Neutrophil (primary cell): Measurements from ENCODE around the gene INSYN1.
"Not testable (repeated sequence)": the region's sequence is repeated elsewhere in the genome, so short reads cannot be mapped to it uniquely, and the experiment has no call there.

ENCODE experiments used
- H3K27ac ChIP-seq: fragments of 200-600 bp; sonication (generic); 2 replicates; pipeline ENCODE4 v1.5.1; 2016; ENCODE audit warnings: mild to moderate bottlenecking, moderate library complexity
- H3K27me3 ChIP-seq: fragments of 200-600 bp; sonication (generic); 2 replicates; pipeline ENCODE4 v1.6.0; 2016; ENCODE audit warnings: mild to moderate bottlenecking
- H3K36me3 ChIP-seq: fragments of 200-600 bp; sonication (generic); 2 replicates; pipeline ENCODE4 v1.5.1; 2017
- H3K4me1 ChIP-seq, 2 experiments: fragments of 200-600 bp in 1 of 2; sonication (generic) in 1 of 2; 1 replicate in 1 of 2; 2 replicates in 1 of 2; pipeline versions ENCODE4 v1.5.1 to v1.6.1; 2013 to 2016; ENCODE audit warnings: low read depth in 1 of 2, low read length in 1 of 2, mild to moderate bottlenecking in 1 of 2, moderate library complexity in 1 of 2; ENCODE audit not compliant: control insufficient read depth in 1 of 2, insufficient read depth in 1 of 2
- H3K4me3 ChIP-seq, 2 experiments: fragments of 200-600 bp in 1 of 2; sonication (generic) in 1 of 2; 1 replicate in 1 of 2; 2 replicates in 1 of 2; pipeline ENCODE4 v1.5.1; 2013 to 2016; ENCODE audit warnings: low read depth in 1 of 2, low read length in 1 of 2, mild to moderate bottlenecking in 1 of 2, moderate library complexity in 1 of 2
- H3K9me3 ChIP-seq: fragments of 200-600 bp; sonication (generic); 2 replicates; pipeline ENCODE4 v1.5.1; 2016
- TF ChIP-seq, protein P1 (sequence below): fragments of 200-600 bp; sonication (generic); IDR thresholded peaks from 2 replicates; pipeline ENCODE4 v1.5.1; 2016; ENCODE audit warnings: antibody characterized with exemption

The INSYN1 gene

DNA sequence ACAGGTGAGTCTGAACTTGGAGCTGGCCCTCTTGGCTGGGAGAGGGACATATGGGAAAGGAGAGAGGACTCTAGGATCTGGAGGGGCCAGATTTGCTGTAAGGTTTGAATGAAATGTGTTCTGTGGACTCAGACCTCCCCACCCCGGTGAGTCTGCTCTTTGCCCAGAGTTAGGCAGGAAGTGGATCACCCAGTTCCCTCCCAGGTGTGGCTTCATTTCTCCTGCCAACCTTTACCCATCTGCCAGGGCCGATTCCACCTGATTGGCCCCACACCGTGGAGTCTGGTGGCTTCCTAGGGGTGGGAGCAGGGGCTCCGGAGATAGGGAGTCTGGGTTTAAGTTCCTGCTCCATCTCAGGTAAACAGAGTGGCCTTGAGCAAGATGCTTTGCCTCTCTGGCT is 43.5 kb downstream of the INSYN1 start:
- Histone ChIP-seq H3K36me3 (no peaks in the 10 kb centered on the region), H3K9me3 (no peaks in the 10 kb centered on the region)

GRCh38 chr15:73709241-73709640 is 43.9 kb downstream of the INSYN1 start:
- Histone ChIP-seq H3K36me3 (no peaks in the 10 kb centered on the region), H3K27me3 (peaks cover 4% of the 10 kb centered on the region)
- TF ChIP-seq, protein P1, sequence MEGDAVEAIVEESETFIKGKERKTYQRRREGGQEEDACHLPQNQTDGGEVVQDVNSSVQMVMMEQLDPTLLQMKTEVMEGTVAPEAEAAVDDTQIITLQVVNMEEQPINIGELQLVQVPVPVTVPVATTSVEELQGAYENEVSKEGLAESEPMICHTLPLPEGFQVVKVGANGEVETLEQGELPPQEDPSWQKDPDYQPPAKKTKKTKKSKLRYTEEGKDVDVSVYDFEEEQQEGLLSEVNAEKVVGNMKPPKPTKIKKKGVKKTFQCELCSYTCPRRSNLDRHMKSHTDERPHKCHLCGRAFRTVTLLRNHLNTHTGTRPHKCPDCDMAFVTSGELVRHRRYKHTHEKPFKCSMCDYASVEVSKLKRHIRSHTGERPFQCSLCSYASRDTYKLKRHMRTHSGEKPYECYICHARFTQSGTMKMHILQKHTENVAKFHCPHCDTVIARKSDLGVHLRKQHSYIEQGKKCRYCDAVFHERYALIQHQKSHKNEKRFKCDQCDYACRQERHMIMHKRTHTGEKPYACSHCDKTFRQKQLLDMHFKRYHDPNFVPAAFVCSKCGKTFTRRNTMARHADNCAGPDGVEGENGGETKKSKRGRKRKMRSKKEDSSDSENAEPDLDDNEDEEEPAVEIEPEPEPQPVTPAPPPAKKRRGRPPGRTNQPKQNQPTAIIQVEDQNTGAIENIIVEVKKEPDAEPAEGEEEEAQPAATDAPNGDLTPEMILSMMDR = no peak

More for the DNA sequence above, 43.5 kb downstream of the INSYN1 start:
- Histone ChIP-seq H3K4me1 (peaks cover 6 to 22% of the 10 kb centered on the region in 2 experiments), H3K4me3 (no peak overlapping the region), H3K27me3 (no peaks in the 10 kb centered on the region), H3K27ac (no peak overlapping the region)
- TF ChIP-seq, protein P1 = no peak

GRCh38 chr15:73708691-73709090 is 44.5 kb downstream of the INSYN1 start:
- TF ChIP-seq, protein P1 = no peak
- H3K9me3 ChIP-seq = no peaks in the 10 kb centered on the region
- no peaks in the 10 kb centered on the region for H3K36me3 ChIP-seq
- peaks cover 7% of the 10 kb centered on the region for H3K27me3 ChIP-seq
- H3K4me3 ChIP-seq = no peak overlapping the region
- peaks cover 6 to 22% of the 10 kb centered on the region in 2 experiments for H3K4me1 ChIP-seq
- no peak overlapping the region for H3K27ac ChIP-seq

More at GRCh38 chr15:73709241-73709640, 43.9 kb downstream of the INSYN1 start:
- Histone ChIP-seq H3K4me3 (no peak overlapping the region), H3K9me3 (no peaks in the 10 kb centered on the region), H3K27ac (no peak overlapping the region), H3K4me1 (peaks cover 6 to 22% of the 10 kb centered on the region in 2 experiments)

- Histone ChIP-seq H3K27me3 (peaks cover 7% of the 10 kb centered on the region), H3K36me3 (no peaks in the 10 kb centered on the region)
- TF ChIP-seq, protein P1 = peak; percentile 40
Measured at GRCh38 chr15:73704869-73705645, 48.1 kb downstream of the INSYN1 start.

DNA sequence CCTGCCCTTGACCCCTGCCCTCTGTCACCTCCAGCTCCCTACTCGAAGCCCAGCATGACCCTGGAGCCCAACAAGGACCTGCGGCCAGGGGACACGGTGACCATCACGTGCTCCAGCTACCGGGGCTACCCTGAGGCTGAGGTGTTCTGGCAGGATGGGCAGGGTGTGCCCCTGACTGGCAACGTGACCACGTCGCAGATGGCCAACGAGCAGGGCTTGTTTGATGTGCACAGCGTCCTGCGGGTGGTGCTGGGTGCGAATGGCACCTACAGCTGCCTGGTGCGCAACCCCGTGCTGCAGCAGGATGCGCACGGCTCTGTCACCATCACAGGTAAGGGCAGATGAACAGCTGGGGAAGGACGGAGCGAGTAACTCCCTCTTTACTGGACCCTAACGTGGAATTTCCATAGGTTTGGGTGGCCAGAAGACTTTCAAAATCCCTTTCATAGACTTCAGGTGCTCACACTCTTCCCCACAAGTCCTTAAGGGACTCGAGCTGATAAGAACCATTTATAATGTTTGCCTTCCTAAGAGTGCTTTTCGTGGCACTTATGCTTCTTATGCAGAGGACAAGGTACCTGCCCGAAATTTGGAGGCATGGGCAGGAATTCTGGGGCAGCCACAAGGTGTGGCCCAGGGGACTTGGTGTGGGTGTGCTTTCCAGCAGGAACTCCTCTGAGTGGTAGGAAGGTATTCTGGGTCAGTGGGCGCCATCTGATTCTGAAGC is 48.8 kb downstream of the INSYN1 start:
- not testable (repeated sequence) for H3K4me3 ChIP-seq, H3K27ac ChIP-seq, H3K36me3 ChIP-seq, H3K9me3 ChIP-seq, H3K4me1 ChIP-seq
- H3K27me3 ChIP-seq = peaks cover 13% of the 10 kb centered on the region

More at GRCh38 chr15:73704869-73705645, 48.1 kb downstream of the INSYN1 start:
- H3K9me3 ChIP-seq = no peaks in the 10 kb centered on the region
- H3K27ac ChIP-seq = no peak overlapping the region
- H3K4me1 ChIP-seq = no peaks in the 10 kb centered on the region
- no peak overlapping the region for H3K4me3 ChIP-seq

DNA sequence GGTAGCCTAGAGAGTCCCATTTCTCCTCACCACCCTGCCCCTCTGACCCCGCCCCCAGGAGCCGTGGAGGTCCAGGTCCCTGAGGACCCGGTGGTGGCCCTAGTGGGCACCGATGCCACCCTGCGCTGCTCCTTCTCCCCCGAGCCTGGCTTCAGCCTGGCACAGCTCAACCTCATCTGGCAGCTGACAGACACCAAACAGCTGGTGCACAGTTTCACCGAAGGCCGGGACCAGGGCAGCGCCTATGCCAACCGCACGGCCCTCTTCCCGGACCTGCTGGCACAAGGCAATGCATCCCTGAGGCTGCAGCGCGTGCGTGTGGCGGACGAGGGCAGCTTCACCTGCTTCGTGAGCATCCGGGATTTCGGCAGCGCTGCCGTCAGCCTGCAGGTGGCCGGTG is 49.5 kb downstream of the INSYN1 start:
- not testable (repeated sequence) for H3K4me1 ChIP-seq, H3K27ac ChIP-seq, H3K4me3 ChIP-seq, H3K36me3 ChIP-seq, H3K9me3 ChIP-seq
- H3K27me3 ChIP-seq = peaks cover 20% of the 10 kb centered on the region

- not testable (repeated sequence) for H3K27ac ChIP-seq, H3K4me3 ChIP-seq, H3K4me1 ChIP-seq, H3K36me3 ChIP-seq, H3K9me3 ChIP-seq
- H3K27me3 ChIP-seq = peaks cover 31% of the 10 kb centered on the region
Measured at GRCh38 chr15:73702311-73703239, 50.6 kb downstream of the INSYN1 start.
